Measurements from ENCODE around the gene GAS1.

Gene GAS1

DNA sequence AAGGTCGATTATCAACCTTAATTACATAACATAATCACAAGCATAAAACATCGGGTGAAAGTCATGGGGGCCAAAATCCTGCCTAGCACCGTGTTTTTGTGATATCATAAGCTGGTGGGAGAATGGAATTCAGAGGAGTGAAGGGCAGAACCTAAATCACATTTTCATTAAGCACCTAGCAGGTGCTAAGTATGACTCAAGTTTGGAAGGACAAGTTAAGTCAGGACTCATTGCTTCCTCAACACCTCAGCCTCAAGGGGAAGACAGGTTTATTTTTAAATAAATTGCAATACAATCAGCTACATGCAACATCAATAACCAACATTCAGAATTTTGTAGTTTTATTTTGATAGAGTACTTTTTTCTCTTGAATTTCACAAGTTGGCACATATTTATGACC, 33.5 kb upstream of the GAS1 start (continued):
- TF ChIP-seq PPARA (CRISPR knock-in tag; IDR thresholded peaks at IDR 0.05; ENCODE audit: borderline replicate concordance) (no peak), SNAI2 (CRISPR knock-in tag; IDR thresholded peaks at IDR 0.05) (no peak), ESRRG (CRISPR knock-in tag; IDR thresholded peaks at IDR 0.05) (no peak), ZNF8 (CRISPR knock-in tag; IDR thresholded peaks at IDR 0.05) (no peak), ZFP3 (CRISPR knock-in tag; IDR thresholded peaks at IDR 0.05) (no peak), ISL1 (CRISPR knock-in tag; IDR thresholded peaks at IDR 0.05) (no peak), TOX (CRISPR knock-in tag; IDR thresholded peaks at IDR 0.05; ENCODE audit: borderline replicate concordance) (no peak), CSDC2 (CRISPR knock-in tag; IDR thresholded peaks at IDR 0.05) (no peak)
- TF ChIP-seq, protein P1, sequence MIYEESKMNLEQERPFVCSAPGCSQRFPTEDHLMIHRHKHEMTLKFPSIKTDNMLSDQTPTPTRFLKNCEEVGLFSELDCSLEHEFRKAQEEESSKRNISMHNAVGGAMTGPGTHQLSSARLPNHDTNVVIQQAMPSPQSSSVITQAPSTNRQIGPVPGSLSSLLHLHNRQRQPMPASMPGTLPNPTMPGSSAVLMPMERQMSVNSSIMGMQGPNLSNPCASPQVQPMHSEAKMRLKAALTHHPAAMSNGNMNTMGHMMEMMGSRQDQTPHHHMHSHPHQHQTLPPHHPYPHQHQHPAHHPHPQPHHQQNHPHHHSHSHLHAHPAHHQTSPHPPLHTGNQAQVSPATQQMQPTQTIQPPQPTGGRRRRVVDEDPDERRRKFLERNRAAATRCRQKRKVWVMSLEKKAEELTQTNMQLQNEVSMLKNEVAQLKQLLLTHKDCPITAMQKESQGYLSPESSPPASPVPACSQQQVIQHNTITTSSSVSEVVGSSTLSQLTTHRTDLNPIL (CRISPR knock-in tag; IDR thresholded peaks at IDR 0.05; ENCODE audit: low read depth): no peak
- TF ChIP-seq, protein P2, sequence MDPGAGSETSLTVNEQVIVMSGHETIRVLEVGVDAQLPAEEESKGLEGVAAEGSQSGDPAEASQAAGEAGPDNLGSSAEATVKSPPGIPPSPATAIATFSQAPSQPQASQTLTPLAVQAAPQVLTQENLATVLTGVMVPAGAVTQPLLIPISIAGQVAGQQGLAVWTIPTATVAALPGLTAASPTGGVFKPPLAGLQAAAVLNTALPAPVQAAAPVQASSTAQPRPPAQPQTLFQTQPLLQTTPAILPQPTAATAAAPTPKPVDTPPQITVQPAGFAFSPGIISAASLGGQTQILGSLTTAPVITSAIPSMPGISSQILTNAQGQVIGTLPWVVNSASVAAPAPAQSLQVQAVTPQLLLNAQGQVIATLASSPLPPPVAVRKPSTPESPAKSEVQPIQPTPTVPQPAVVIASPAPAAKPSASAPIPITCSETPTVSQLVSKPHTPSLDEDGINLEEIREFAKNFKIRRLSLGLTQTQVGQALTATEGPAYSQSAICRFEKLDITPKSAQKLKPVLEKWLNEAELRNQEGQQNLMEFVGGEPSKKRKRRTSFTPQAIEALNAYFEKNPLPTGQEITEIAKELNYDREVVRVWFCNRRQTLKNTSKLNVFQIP (CRISPR knock-in tag; IDR thresholded peaks at IDR 0.05; ENCODE audit: borderline replicate concordance, low read depth): no peak

DNA sequence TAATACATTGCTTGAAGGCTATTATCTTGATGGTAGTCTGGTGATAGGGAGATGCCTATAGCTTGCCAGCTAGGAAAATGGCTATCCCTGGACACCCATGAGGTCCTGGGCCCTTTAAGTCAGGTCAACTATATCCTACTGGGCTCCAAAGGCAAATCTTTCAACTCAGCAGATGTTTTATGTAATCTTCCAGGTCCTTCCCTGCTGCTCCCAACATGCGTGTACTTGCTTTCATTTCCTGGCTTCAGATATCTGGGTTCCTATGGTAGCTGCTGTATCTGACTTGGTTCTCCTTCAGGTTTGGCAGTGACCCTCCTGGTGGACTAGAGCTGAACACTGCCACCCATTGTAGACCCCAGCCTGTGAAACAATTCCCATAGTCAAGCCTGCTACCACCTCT, 32.4 kb upstream of the GAS1 start:
- TF ChIP-seq, protein P2 (CRISPR knock-in tag; IDR thresholded peaks at IDR 0.05; ENCODE audit: borderline replicate concordance, low read depth): no peak
- TF ChIP-seq ISL1 (CRISPR knock-in tag; IDR thresholded peaks at IDR 0.05) (no peak), ZNF565 (CRISPR knock-in tag; conservative IDR thresholded peaks at IDR 0.05; ENCODE audit: low read depth) (no peak), RARB (CRISPR knock-in tag; IDR thresholded peaks at IDR 0.05) (no peak), CSDC2 (CRISPR knock-in tag; IDR thresholded peaks at IDR 0.05) (no peak)
- ATAC-seq: no peak

DNA sequence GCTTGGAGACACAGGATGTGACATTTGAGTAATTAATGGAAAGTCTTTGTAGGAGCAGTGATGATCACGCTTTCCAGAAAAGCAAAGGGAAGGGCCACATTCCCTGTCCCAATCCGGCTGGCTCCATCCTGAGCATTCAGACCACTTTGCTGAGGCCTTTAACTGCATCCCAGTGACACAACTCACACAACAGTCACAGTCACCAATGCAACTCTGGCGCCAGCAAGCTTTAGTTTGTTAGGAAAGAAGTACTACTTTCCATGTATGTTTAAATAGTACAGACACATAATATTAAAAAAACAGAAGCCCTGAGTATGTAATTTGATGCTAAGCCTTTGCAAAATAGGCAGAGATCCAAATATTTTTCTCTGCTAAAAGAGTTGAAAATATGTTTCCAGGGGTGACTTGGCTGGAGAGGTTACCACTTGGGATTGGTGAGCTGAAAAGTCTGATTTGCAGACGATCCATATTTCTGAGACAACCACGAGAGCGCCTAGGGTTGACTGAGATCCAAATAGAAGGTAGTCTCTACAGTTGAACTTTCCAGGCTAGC, 31.7 kb upstream of the GAS1 start:
- ATAC-seq: peak; percentile 48
- TF ChIP-seq RARB (CRISPR knock-in tag; IDR thresholded peaks at IDR 0.05): no peak
- no peak for TF ChIP-seq ESRRG (CRISPR knock-in tag; IDR thresholded peaks at IDR 0.05)
- no peak for TF ChIP-seq SNAI2 (CRISPR knock-in tag; IDR thresholded peaks at IDR 0.05)

DNA sequence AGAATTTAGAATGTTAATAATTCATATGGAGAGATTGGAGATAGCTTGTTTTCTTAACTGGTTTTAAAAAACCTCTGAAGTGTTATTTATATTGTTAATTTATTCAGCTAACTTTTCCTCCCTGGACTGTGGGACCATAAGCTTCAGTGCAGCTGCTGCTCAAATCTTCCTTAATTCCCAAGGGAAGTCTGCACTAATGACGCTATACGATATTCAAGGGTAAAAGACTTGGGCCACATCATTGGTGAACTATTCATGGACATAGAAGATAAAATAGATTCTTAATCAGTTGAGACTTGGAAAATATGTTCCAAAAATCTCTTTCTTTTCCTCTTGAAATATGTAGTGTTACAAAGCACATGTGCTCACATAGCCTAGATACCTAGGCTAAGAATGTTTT, 31.1 kb upstream of the GAS1 start:
- TF ChIP-seq ZNF70 (CRISPR knock-in tag; IDR thresholded peaks at IDR 0.05) (no peak), ESRRG (CRISPR knock-in tag; IDR thresholded peaks at IDR 0.05) (no peak), ZNF565 (CRISPR knock-in tag; conservative IDR thresholded peaks at IDR 0.05; ENCODE audit: low read depth) (no peak), GLIS3 (CRISPR knock-in tag; IDR thresholded peaks at IDR 0.05) (no peak), ZNF8 (CRISPR knock-in tag; IDR thresholded peaks at IDR 0.05) (no peak), ZFP3 (CRISPR knock-in tag; IDR thresholded peaks at IDR 0.05) (no peak)
- TF ChIP-seq, protein P1 (CRISPR knock-in tag; IDR thresholded peaks at IDR 0.05; ENCODE audit: low read depth): no peak
- ATAC-seq: peak; percentile 48

DNA sequence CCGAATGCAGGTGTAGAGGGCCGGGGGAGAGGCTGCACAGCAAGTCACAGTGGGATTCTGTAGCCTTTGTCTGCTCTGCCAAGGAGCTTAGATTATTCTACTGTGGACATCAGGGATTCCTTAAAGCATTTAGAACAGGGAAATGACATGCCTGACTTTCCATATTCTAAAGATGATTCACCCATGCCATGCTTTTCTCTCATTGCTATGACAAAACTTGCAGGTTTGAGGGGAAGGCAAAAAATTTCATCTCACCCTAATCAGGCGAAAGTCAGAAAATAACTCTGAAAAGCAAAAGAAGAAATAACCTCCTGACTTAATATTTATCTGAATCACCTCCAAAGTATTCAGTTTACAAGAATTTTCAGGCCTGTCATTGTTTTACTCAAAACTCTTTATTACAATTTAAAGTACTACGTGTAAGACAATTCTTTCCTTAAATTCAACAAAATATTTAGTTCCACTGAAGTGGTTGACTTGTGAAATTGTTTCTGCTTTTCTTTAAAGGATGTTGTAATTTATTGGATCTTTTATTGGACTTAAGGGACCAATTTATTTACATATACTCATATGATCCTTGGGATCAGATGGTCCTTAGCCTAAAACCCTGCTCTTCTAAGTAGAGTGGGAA, 30.0 kb upstream of the GAS1 start:
- TF ChIP-seq ZFP3 (CRISPR knock-in tag; IDR thresholded peaks at IDR 0.05): no peak
- TF ChIP-seq, protein P3, sequence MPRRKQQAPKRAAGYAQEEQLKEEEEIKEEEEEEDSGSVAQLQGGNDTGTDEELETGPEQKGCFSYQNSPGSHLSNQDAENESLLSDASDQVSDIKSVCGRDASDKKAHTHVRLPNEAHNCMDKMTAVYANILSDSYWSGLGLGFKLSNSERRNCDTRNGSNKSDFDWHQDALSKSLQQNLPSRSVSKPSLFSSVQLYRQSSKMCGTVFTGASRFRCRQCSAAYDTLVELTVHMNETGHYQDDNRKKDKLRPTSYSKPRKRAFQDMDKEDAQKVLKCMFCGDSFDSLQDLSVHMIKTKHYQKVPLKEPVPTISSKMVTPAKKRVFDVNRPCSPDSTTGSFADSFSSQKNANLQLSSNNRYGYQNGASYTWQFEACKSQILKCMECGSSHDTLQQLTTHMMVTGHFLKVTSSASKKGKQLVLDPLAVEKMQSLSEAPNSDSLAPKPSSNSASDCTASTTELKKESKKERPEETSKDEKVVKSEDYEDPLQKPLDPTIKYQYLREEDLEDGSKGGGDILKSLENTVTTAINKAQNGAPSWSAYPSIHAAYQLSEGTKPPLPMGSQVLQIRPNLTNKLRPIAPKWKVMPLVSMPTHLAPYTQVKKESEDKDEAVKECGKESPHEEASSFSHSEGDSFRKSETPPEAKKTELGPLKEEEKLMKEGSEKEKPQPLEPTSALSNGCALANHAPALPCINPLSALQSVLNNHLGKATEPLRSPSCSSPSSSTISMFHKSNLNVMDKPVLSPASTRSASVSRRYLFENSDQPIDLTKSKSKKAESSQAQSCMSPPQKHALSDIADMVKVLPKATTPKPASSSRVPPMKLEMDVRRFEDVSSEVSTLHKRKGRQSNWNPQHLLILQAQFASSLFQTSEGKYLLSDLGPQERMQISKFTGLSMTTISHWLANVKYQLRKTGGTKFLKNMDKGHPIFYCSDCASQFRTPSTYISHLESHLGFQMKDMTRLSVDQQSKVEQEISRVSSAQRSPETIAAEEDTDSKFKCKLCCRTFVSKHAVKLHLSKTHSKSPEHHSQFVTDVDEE (CRISPR knock-in tag; IDR thresholded peaks at IDR 0.05): no peak
- no peak for TF ChIP-seq ARNTL (CRISPR knock-in tag; IDR thresholded peaks at IDR 0.05; ENCODE audit: borderline replicate concordance, low read depth)
- TF ChIP-seq TCF4 (CRISPR knock-in tag; IDR thresholded peaks at IDR 0.05; ENCODE audit: borderline replicate concordance): no peak
- no peak for TF ChIP-seq TOX (CRISPR knock-in tag; IDR thresholded peaks at IDR 0.05; ENCODE audit: borderline replicate concordance)
- TF ChIP-seq GLIS3 (CRISPR knock-in tag; IDR thresholded peaks at IDR 0.05): no peak
- ATAC-seq: peak; percentile 36; the same call in 2 of the 3 replicates

All from SK-N-SH treated with all-trans-retinoic acid at 6 μM for 48 hours (cell line).